ENCODE measurements around the gene HMGB3.
"Not testable (repeated sequence)": the region's sequence is repeated elsewhere in the genome, so short reads cannot be mapped to it uniquely, and the experiment has no call there.

Gene HMGB3

GRCh38 chrX:150980186-150980585 lies 2.9 kb upstream of the HMGB3 start:
- FAIRE-seq: no peak

GRCh38 chrX:150980711-150981110 lies 2.4 kb upstream of the HMGB3 start:
- FAIRE-seq: no peak

GRCh38 chrX:150982235-150982787 lies 824 bp upstream of the HMGB3 start:
- FAIRE-seq: no peak

GRCh38 chrX:150983521-150984168 lies 510 bp downstream of the HMGB3 start:
- FAIRE-seq: no peak

DNA sequence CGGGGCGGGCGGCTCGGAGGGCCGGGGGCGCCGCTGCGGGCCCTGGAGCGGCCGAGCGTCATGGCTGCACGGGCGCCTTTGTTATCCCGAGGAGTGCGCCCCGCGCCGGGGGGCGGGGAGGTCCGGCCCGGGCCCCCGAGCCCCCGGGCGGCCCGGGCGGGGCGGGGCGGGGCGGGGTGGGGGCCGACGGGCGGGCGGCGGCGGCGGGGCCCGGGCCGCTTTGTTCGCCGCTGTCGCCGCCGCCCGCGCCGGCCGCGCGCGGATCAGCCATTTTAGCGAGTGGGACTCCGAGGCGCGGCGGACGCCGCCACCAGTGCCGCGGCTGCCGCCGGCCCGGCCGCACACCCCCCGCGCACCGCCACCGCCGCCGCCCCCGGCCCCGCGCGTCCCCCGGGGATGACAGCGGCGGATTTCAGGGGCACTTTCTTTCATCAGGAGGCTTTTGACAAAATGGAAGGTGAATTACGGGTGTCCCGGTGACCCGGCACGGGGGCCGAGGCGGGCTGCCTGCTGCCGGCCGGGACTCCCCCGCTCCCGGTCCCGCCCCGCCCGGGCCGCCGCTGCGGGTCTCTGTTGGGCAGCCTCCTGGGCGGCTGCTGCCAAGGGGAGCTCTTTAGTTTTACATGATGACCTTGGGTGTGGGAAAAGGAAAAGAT lies 1.2 kb downstream of the HMGB3 start:
- FAIRE-seq: no peak

DNA sequence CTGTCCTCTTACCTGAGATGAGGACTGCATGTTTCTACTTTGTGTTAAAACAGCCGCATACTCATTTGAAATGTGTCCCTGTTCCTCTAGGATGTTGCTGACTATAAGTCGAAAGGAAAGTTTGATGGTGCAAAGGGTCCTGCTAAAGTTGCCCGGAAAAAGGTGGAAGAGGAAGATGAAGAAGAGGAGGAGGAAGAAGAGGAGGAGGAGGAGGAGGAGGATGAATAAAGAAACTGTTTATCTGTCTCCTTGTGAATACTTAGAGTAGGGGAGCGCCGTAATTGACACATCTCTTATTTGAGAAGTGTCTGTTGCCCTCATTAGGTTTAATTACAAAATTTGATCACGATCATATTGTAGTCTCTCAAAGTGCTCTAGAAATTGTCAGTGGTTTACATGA lies 4.6 kb downstream of the HMGB3 start:
- not testable (repeated sequence) for FAIRE-seq

DNA sequence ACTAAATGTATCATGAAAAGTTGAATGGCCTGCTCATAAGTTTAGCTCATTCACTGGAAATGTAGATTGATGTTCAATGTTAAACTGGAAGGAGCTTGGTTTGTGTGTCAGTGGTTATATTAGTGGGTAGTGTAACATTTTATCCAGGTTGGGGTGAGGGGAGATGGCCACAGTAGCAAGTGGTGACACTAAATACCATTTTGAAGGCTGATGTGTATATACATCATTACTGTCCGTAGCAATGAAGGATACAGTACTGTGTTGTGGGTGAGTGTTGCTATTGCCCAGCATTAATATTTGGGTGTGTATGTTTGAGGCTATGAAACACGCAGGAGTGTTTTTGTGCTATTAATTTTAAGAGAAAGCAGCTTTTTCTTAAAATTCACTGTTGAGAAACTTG lies 6.3 kb downstream of the HMGB3 start:
- no peak for FAIRE-seq

GRCh38 chrX:150990910-150991309 lies 7.8 kb downstream of the HMGB3 start:
- FAIRE-seq: no peak

GRCh38 chrX:151000861-151001331 lies 17.8 kb downstream of the HMGB3 start:
- FAIRE-seq: no peak

GRCh38 chrX:151004085-151004484 lies 20.9 kb downstream of the HMGB3 start:
- FAIRE-seq: no peak

GRCh38 chrX:151006410-151007109 lies 23.4 kb downstream of the HMGB3 start:
- FAIRE-seq: no peak

DNA sequence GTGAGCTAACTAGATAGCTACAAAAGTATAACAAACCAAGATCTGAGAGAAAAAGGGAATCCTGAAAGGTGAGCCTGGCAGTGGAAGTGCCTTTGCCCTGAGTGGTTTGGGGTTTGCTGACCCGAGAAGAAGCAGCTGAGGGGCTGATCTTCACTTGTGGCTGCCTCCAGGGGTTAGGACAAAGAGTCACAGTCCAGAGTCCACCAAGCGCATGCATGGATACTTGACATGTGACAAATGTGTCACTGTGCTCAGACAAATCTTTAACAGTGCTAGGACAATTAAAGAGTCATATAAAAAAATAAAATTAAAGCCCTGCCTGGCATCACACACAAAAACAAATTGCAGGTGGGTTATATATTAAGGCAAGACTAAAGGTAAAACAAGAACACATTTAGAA lies 26.4 kb downstream of the HMGB3 start:
- FAIRE-seq: no peak

GRCh38 chrX:151013164-151013743 lies 30.1 kb downstream of the HMGB3 start:
- no peak for FAIRE-seq

GRCh38 chrX:151015684-151016083 lies 32.5 kb downstream of the HMGB3 start:
- FAIRE-seq: no peak

DNA sequence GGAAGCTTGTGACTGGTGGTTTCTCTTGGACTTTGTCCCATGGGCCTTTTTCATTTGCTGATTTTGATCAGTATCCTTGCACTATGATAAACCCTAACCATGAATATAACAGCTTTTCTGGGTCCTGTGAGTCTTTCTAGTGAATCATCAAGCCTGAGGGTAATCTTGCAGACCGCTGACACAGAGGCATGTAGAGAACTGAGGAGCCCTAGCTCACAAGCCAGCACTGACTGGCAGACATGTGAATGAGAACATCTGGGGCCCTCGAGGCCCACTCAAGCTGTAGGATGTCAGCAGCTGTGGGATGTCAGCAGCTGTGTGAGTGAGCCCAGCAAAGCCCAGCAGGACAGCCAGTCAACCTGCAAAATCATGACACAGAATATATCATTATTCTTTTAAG lies 36.7 kb downstream of the HMGB3 start:
- no peak for FAIRE-seq

- FAIRE-seq: no peak
These were observed 47.7 kb downstream of the HMGB3 start for GRCh38 chrX:151030845-151031244.

DNA sequence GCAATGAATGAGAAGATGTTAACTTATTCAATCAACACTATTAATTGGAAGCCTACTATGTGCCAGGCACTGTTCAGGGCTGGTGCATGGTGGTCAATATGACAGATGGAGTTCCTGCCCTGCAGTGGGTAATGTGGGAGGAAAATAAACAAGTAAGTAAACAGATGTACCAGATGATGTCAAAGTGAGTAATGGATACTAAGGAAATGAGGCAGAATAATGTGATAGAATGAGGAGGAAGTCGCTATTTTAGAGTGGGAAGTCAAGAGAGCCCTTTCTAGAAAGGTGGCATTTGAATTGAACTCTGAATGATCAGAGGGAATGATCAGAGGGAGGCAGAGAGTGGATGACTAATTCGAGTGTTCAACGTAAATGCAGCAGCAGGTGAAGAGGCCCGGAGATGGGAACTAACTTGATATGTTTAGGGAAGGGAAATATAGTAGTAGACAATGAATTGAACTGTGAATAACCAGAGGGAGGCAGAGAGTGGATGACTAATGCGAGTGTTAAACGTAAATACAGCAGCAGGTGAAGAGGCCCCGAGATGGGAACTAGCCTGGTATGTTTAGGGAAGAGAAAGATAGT lies 48.3 kb downstream of the HMGB3 start:
- no peak for FAIRE-seq

GRCh38 chrX:151039351-151039750 lies 56.2 kb downstream of the HMGB3 start:
- FAIRE-seq: no peak
